ENCODE data around the gene TMPRSS6.

DNA sequence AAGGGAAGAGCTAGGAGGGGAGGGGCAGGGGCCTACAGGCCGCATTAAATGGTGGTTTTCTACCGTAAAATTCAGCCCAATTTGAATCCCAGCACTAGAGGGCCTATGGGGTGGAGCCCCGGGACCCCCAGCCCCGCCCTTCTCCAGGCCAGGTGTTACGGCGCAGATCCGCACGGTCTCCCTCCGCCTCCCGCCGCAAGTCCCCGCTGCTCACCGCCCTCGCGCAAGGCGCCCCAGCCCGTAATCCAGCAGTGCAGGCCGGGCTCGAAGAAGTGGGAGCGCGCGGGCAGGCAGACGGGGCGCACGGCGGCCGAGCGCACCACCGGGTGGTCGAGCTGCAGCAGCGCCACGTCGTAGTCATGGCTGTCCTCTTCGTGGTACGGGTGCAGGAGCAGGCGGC is 40.7 kb downstream of the TMPRSS6 start:
- TF ChIP-seq CTCF (IDR thresholded peaks at IDR 0.05) (no peak), POLR2A (IDR thresholded peaks at IDR 0.05) (no peak)

Measured in right lobe of liver (tissue), 4 donors.